NOMO-1 treated with dmso at 0.1 percent for 144 hours (cell line): ENCODE measurements around the gene LIPN.

Source experiments
- DNase-seq: peaks from one replicate; lab custom pipeline; 2025; ENCODE audit not compliant: unreplicated experiment; lab: John Stamatoyannopoulos, UW

LIPN gene

DNA sequence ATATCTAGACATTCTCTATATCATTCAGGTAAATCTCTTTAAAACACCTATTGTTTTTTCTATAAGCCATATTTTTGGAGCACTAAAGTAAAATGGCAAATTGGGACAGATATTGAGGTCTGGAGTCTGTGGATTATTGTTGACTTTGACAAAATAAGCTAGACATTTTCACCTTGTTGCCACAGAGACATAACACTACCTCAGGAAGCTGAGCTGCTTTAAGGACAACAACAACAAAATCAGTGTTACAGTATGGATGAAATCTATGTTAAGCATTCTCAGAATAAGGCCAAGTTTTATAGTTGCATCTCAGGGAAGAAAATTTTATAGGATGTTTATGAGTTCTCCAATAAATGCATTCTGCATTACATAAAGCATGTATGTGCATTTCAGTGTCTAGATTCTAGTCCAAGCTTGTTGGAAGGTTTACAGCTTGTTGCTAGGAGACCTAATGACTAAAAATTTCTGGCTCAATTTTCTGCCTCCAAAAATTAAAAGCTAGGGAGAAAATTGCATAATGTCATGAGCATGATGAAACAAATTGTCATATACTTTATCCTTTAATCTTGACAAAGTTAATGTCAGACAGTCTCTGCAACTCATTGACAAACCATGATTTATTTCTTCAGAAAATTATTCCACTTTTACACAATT lies 61.1 kb downstream of the LIPN start:
- DNase-seq: no peak

DNA sequence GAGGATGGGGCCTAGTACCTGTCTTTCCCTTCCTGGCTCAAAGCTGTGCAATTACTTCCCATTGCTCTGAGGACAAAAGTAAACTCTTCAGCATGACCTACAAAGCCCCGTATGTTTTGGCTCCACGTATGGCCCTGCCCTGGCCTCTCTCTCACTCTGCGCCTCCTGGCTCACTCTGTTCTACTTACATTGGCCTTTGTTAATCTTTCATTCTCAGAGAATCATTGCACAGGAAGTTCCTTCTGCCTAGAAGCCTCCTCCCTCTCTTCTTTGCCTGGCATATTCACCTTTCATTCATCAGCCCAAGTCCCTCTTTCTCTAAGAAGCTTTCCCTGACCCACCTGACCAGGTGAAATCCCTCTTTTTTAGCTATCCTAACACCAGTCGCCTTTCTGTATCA lies 66.6 kb downstream of the LIPN start:
- no peak for DNase-seq

DNA sequence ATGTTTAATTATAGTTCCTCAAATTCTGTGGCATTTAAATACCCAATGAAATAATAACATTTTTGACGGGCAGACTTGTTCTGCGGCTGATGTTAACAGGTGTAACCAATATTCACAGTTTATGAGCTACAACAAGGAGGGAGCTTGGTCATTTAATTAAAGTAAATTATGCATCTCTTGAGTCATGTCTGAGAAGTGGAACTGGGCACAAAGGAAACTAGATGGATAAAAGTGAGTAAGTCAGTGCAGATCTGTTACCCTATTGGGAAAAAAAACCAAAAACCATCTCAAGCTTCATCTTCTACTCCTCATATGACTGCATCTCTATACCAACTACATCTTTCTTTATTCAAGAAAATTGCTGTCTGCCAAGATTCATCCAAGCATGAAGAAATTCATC lies 67.9 kb downstream of the LIPN start:
- no peak for DNase-seq

DNA sequence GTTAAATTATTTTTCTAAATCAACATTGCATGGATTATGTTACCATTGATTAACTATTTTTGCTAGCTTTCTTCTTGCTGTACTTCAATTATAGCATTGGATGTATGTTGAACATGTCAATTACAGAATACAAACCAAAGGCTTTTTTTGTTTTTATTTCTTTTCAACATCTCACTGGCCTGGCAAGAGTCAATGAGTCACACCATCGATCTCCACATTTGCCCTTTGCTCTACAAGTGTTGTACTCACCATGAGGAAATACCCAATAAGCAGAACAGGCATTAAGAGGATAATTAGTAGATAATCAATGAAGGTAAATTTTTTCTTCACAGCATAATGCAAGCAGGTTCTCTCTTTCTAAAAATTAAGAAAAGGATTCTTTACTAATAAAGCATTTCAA lies 68.5 kb downstream of the LIPN start:
- no peak for DNase-seq
